DND-41 (cell line): ENCODE results near the gene CTU2.

Experiments used
- ATAC-seq: fragments of 200-7000 bp; cut with Tn5 transposase; 3 replicates; pipeline ENCODE4 v1.9.1; 2021; ENCODE audit warnings: low read depth; ENCODE audit not compliant: insufficient read depth
- DNase-seq: peaks from one replicate; pipeline ENCODE4 v3.0.0-alpha.2; 2020
- H2AFZ ChIP-seq: 2 replicates; pipeline ENCODE4 v1.6.0; 2012; ENCODE audit warnings: low read depth, low read length
- H3K27ac ChIP-seq: 2 replicates; pipeline ENCODE4 v1.5.1; 2012; ENCODE audit warnings: low read length, inconsistent platforms
- H3K27me3 ChIP-seq: fragments of 200-600 bp; sonication (generic); 2 replicates; pipeline ENCODE4 v1.6.0; 2012; ENCODE audit warnings: low read length, mild to moderate bottlenecking, inconsistent platforms; ENCODE audit not compliant: insufficient read depth, poor library complexity
- H3K36me3 ChIP-seq: 2 replicates; pipeline ENCODE4 v1.5.1; 2012; ENCODE audit warnings: low read length, inconsistent platforms; ENCODE audit not compliant: insufficient read depth
- H3K4me1 ChIP-seq: 2 replicates; pipeline ENCODE4 v1.5.1; 2012; ENCODE audit warnings: mild to moderate bottlenecking, low read length; ENCODE audit not compliant: insufficient read depth
- H3K4me2 ChIP-seq: 2 replicates; pipeline ENCODE4 v1.6.0; 2012; ENCODE audit warnings: mild to moderate bottlenecking, moderate library complexity, low read length, inconsistent platforms; ENCODE audit not compliant: insufficient read depth
- H3K4me3 ChIP-seq, 2 experiments: fragments of 200-600 bp in 1 of 2; shearing (Covaris generic) in 1 of 2; 2 replicates each; pipeline ENCODE4 v1.5.1; 2012 to 2016; ENCODE audit warnings: inconsistent platforms in 2 of 2, low read length in 2 of 2, mild to moderate bottlenecking in 2 of 2, low read depth in 1 of 2, moderate library complexity in 1 of 2
- H3K79me2 ChIP-seq: 2 replicates; pipeline ENCODE4 v1.6.0; 2012; ENCODE audit warnings: low read length, inconsistent platforms; ENCODE audit not compliant: insufficient read depth
- H3K9ac ChIP-seq: 2 replicates; pipeline ENCODE4 v1.6.0; 2012; ENCODE audit warnings: low read depth, mild to moderate bottlenecking, inconsistent platforms, low read length, moderate library complexity
- H3K9me3 ChIP-seq: 2 replicates; pipeline ENCODE4 v1.5.1; 2012; ENCODE audit warnings: low read length, moderate library complexity, mild to moderate bottlenecking, inconsistent platforms; ENCODE audit not compliant: insufficient read depth, severe bottlenecking
- H4K20me1 ChIP-seq: 2 replicates; pipeline ENCODE4 v1.6.0; 2012; ENCODE audit warnings: low read length; ENCODE audit not compliant: insufficient read depth
- CTCF ChIP-seq: IDR thresholded peaks from 2 replicates; pipeline ENCODE4 v1.5.1; 2012; ENCODE audit warnings: borderline replicate concordance, low read length, moderate library complexity, mild to moderate bottlenecking; ENCODE audit not compliant: poor library complexity, severe bottlenecking; ENCODE audit errors: extremely low read depth
- EZH2 ChIP-seq: IDR thresholded peaks from 3 replicates; pipeline ENCODE4 v1.6.1; 2012; ENCODE audit warnings: borderline replicate concordance, low read depth, mild to moderate bottlenecking, moderate library complexity, low read length, inconsistent platforms; ENCODE audit not compliant: severe bottlenecking

Gene CTU2

GRCh38 chr16:88677721-88678120, 28.6 kb upstream of the CTU2 start:
- H3K4me3 ChIP-seq = no peak overlapping the region
- H3K36me3 ChIP-seq = no peaks in the 10 kb centered on the region
- TF ChIP-seq CTCF (no peak), EZH2 (no peak)
- DNase-seq (no peak), ATAC-seq (no peak)
- no peaks in the 10 kb centered on the region for H3K4me1 ChIP-seq
- H2AFZ ChIP-seq = no peak overlapping the region
- H3K27ac ChIP-seq = no peak overlapping the region
- H3K27me3 ChIP-seq = no peaks in the 10 kb centered on the region
- no peaks in the 10 kb centered on the region for H3K9me3 ChIP-seq
- no peaks in the 10 kb centered on the region for H3K79me2 ChIP-seq
- peaks cover 10% of the 10 kb centered on the region; the same call in 1 of the 2 replicates for H4K20me1 ChIP-seq
- H3K4me2 ChIP-seq = no peak overlapping the region
- no peak overlapping the region for H3K9ac ChIP-seq

- Histone ChIP-seq H3K36me3 (no peaks in the 10 kb centered on the region), H3K4me2 (no peak overlapping the region), H4K20me1 (peaks cover 10% of the 10 kb centered on the region; the same call in 1 of the 2 replicates), H3K4me1 (no peaks in the 10 kb centered on the region), H3K27me3 (no peaks in the 10 kb centered on the region), H3K9me3 (no peaks in the 10 kb centered on the region), H2AFZ (no peak overlapping the region), H3K9ac (no peak overlapping the region), H3K4me3 (no peak overlapping the region), H3K79me2 (no peaks in the 10 kb centered on the region), H3K27ac (no peak overlapping the region)
- ATAC-seq = no peak
- no peak for TF ChIP-seq EZH2
- TF ChIP-seq CTCF = no peak
- DNase-seq = no peak
These were observed 27.9 kb upstream of the CTU2 start for GRCh38 chr16:88678224-88678979.

GRCh38 chr16:88680554-88681083, 25.7 kb upstream of the CTU2 start:
- Histone ChIP-seq H3K79me2 (no peaks in the 10 kb centered on the region), H3K9ac (no peak overlapping the region), H4K20me1 (peaks cover 17% of the 10 kb centered on the region), H3K36me3 (no peaks in the 10 kb centered on the region), H3K27me3 (peaks cover 5% of the 10 kb centered on the region), H3K9me3 (no peaks in the 10 kb centered on the region), H3K4me1 (peaks cover 3% of the 10 kb centered on the region), H2AFZ (no peak overlapping the region), H3K27ac (no peak overlapping the region), H3K4me2 (no peak overlapping the region), H3K4me3 (no peak overlapping the region)
- ATAC-seq (no peak), DNase-seq (no peak)
- TF ChIP-seq CTCF (no peak), EZH2 (no peak)
